Heart left ventricle (tissue), 13 donors: ENCODE measurements around the gene MED16.

Experiments used
- POLR2A ChIP-seq, 2 donors: fragments of 450-650 bp; IDR thresholded peaks; one replicate each; pipeline ENCODE4 v1.6.1; 2017; ENCODE audit warnings: antibody characterized with exemption in 2 of 2, mild to moderate bottlenecking in 2 of 2, moderate library complexity in 2 of 2
- TF ChIP-seq, protein P1 (sequence below), 12 donors: fragments of 200-600 bp; sonication (generic) in 4 of 12; IDR thresholded peaks; one replicate each; pipeline versions ENCODE4 v1.5.0 to v1.8.0; 2018 to 2022; ENCODE audit warnings: antibody characterized with exemption in 12 of 12, mild to moderate bottlenecking in 5 of 12
- donor health status: ischemic (EF 13 %, LVEDD 7.1; RV severe dilation, severe dysfunction).
- donor health status: DM: no; HTN: yes; CAD: no.
- donor health status: DM: no; HTN: no; CAD: no.
- donor health status: ischemic (EF 25% LVEDD 6.9; RV normal size, moderate dysfunction).
- donor health status: ischemic (EF 25% LVEDD 5.7; RV mildly dilated, moderate dysfunction).
- donor health status: ischemic (EF 35%, LVEDD 5.7; RV mildly dilated, moderate dysfunction).
- donor health status: nonischemic (EF 11% LVEDD 7.7; RV severe dilation, severe dysfunction).
- donor health status: DM: yes; HTN: yes; CAD: no.
- donor health status: PGD.
- donor health status: ischemic (EF 29% LVEDD 5.4; RV normal size, mild dysfunction).
- donor health status: nonischemic (EF 23%, LVEDD 6.1; RV moderate dilation, normal function).

DNA sequence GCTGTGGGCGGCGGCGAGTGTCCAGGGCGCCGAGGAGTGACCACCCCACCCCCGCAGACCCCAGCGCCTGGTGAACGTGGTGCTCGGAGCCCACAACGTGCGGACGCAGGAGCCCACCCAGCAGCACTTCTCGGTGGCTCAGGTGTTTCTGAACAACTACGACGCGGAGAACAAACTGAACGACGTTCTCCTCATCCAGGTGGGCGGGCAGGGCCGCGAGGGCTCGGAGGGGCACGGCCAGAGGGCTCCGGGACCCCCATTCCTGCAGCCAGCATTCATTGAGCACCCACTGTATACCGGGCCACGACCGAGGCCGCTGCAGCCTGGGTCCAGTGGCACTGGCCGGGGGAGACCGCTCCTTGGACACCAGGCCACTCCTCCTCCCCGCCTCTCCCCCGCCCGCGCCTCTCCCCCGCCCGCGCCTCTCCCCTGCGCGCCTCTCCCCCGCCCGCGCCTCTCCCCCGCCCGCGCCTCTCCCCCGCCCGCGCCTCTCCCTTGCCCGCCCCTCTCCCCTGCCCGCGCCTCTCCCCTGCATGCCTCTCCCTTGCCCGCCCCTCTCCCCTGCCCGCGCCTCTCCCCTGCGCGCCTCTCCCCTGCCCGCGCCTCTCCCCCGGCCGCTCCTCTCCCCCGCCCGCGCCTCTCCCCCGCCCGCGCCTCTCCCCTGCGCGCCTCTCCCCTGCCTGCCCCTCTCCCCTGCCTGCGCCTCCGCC is 49.0 kb downstream of the MED16 start:
- TF ChIP-seq, protein P1, sequence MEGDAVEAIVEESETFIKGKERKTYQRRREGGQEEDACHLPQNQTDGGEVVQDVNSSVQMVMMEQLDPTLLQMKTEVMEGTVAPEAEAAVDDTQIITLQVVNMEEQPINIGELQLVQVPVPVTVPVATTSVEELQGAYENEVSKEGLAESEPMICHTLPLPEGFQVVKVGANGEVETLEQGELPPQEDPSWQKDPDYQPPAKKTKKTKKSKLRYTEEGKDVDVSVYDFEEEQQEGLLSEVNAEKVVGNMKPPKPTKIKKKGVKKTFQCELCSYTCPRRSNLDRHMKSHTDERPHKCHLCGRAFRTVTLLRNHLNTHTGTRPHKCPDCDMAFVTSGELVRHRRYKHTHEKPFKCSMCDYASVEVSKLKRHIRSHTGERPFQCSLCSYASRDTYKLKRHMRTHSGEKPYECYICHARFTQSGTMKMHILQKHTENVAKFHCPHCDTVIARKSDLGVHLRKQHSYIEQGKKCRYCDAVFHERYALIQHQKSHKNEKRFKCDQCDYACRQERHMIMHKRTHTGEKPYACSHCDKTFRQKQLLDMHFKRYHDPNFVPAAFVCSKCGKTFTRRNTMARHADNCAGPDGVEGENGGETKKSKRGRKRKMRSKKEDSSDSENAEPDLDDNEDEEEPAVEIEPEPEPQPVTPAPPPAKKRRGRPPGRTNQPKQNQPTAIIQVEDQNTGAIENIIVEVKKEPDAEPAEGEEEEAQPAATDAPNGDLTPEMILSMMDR (IDR thresholded peaks at IDR 0.05): no peak
- no peak for TF ChIP-seq POLR2A (IDR thresholded peaks at IDR 0.05)
